ENCODE results near the gene NTPCR.

DNA sequence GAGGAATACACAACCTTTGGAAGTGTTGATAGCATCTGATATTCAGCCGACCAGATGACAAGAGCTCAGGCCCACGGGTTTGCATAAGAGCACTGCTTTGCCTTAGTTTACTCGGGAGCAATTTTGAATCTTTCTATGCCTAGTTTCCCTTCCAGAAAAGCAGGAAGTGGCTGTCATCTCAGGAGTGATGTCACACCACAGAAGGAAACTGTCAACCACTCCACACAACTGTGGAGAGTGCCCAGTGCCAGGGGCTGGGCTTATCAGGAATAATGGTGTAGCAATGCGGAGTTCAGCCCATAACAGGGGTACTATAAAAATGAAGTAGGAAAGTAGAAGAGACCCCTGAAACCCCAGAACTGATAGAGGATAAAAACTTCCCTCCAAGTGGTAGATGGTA, 28.4 kb downstream of the NTPCR start:
- TF ChIP-seq POLR2A (IDR thresholded peaks at IDR 0.05), result no peak
- TF ChIP-seq, protein P1, sequence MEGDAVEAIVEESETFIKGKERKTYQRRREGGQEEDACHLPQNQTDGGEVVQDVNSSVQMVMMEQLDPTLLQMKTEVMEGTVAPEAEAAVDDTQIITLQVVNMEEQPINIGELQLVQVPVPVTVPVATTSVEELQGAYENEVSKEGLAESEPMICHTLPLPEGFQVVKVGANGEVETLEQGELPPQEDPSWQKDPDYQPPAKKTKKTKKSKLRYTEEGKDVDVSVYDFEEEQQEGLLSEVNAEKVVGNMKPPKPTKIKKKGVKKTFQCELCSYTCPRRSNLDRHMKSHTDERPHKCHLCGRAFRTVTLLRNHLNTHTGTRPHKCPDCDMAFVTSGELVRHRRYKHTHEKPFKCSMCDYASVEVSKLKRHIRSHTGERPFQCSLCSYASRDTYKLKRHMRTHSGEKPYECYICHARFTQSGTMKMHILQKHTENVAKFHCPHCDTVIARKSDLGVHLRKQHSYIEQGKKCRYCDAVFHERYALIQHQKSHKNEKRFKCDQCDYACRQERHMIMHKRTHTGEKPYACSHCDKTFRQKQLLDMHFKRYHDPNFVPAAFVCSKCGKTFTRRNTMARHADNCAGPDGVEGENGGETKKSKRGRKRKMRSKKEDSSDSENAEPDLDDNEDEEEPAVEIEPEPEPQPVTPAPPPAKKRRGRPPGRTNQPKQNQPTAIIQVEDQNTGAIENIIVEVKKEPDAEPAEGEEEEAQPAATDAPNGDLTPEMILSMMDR (IDR thresholded peaks at IDR 0.05), result no peak
- no peak for TF ChIP-seq EP300 (IDR thresholded peaks at IDR 0.05)
